Dendritic cell treated with granulocyte-macrophage colony-stimulating factor and Interleukin-4, amounts not matched to agents 40 ng/mL and 50 ng/mL, for 4 days (primary cell): ENCODE data around the gene PFDN1.
A peak's percentile ranks its signal among the peaks of the same experiment; 100 is the strongest.
"Not testable (repeated sequence)": the region's sequence is repeated elsewhere in the genome, so short reads cannot be mapped to it uniquely, and the experiment has no call there.

Source experiments
- H3K27ac Mint-ChIP-seq: one replicate; pipeline ENCODE4 v1.8.0; 2022; ENCODE audit warnings: mild to moderate bottlenecking, mixed read lengths
- H3K27me3 Mint-ChIP-seq: one replicate; pipeline ENCODE4 v1.8.0; 2022; ENCODE audit warnings: mild to moderate bottlenecking, mixed read lengths
- H3K36me3 Mint-ChIP-seq: one replicate; pipeline ENCODE4 v1.8.0; 2022; ENCODE audit warnings: low read depth, mixed read lengths
- H3K4me1 Mint-ChIP-seq: one replicate; pipeline ENCODE4 v1.8.0; 2022; ENCODE audit warnings: low read depth, mixed read lengths
- H3K4me3 Mint-ChIP-seq: one replicate; pipeline ENCODE4 v1.8.0; 2022; ENCODE audit warnings: mild to moderate bottlenecking, moderate library complexity, mixed read lengths
- H3K9me3 Mint-ChIP-seq: one replicate; pipeline ENCODE4 v1.8.0; 2022; ENCODE audit warnings: mixed read lengths
- intact Hi-C: fragments of 100-400 bp; cut with micrococcal nuclease; formaldehyde crosslinking; loops from one replicate; pipeline ENCODE4 v1.15.0; 2022

PFDN1 gene

GRCh38 chr5:140302786-140303639 is at the start of gene PFDN1:
Gene PFDN1, minus strand, starts transcription at chr5:140303101. Its CDS starts 28 bp downstream, at chr5:140303073.
- peaks cover 33% of the 10 kb centered on the region for H3K36me3 Mint-ChIP-seq
- H3K27ac Mint-ChIP-seq, result peak within 1 kb of the TSS; percentile 96
- peak within 1 kb of the TSS; percentile 96 for H3K4me3 Mint-ChIP-seq
- H3K9me3 Mint-ChIP-seq, result no peaks in the 10 kb centered on the region
- intact Hi-C loops, result loop anchor here (5.0 to 10.0 kb wide), 2 partner anchors 44 to 48 kb away; partner anchors contain the start of gene HBEGF
- H3K27me3 Mint-ChIP-seq, result no peaks in the 10 kb centered on the region
- peaks cover 30% of the 10 kb centered on the region for H3K4me1 Mint-ChIP-seq

- Mint-ChIP-seq H3K4me1 (peaks cover 13% of the 10 kb centered on the region), H3K4me3 (no peak overlapping the region), H3K27me3 (peaks cover 2% of the 10 kb centered on the region), H3K36me3 (no peaks in the 10 kb centered on the region), H3K9me3 (no peaks in the 10 kb centered on the region), H3K27ac (no peak overlapping the region)
- intact Hi-C loops, result loop anchor here (1.0 kb wide), 1 partner anchor 107 kb away; no protein-coding TSS in a partner anchor
These were observed 48.9 kb upstream of the PFDN1 start for GRCh38 chr5:140351609-140352334.

- H3K4me3 Mint-ChIP-seq, result no peak overlapping the region
- peaks cover 5% of the 10 kb centered on the region for H3K36me3 Mint-ChIP-seq
- no peaks in the 10 kb centered on the region for H3K9me3 Mint-ChIP-seq
- H3K27me3 Mint-ChIP-seq, result peaks cover 3% of the 10 kb centered on the region
- H3K27ac Mint-ChIP-seq, result no peak overlapping the region
- intact Hi-C loops, result loop anchor here (5.0 kb wide), 1 partner anchor 47 kb away; the partner anchor contains the start of gene PFDN1
- peaks cover 27% of the 10 kb centered on the region for H3K4me1 Mint-ChIP-seq
These were observed 46.3 kb upstream of the PFDN1 start for GRCh38 chr5:140349244-140349643.

GRCh38 chr5:140348104-140348503 is 45.2 kb upstream of the PFDN1 start:
- peaks cover 5% of the 10 kb centered on the region for H3K36me3 Mint-ChIP-seq
- intact Hi-C loops, result loop anchor here (5.0 kb wide), 1 partner anchor 46 kb away; the partner anchor contains the start of gene PFDN1
- H3K4me1 Mint-ChIP-seq, result peaks cover 38% of the 10 kb centered on the region
- peaks cover 3% of the 10 kb centered on the region for H3K27me3 Mint-ChIP-seq
- no peak overlapping the region for H3K4me3 Mint-ChIP-seq
- H3K9me3 Mint-ChIP-seq, result no peaks in the 10 kb centered on the region
- no peak overlapping the region for H3K27ac Mint-ChIP-seq

GRCh38 chr5:140347360-140347759 is 44.5 kb upstream of the PFDN1 start:
- no peak overlapping the region for H3K4me3 Mint-ChIP-seq
- no peaks in the 10 kb centered on the region for H3K9me3 Mint-ChIP-seq
- H3K27me3 Mint-ChIP-seq, result peaks cover 3% of the 10 kb centered on the region
- peaks cover 45% of the 10 kb centered on the region for H3K4me1 Mint-ChIP-seq
- intact Hi-C loops, result loop anchor here (5.0 kb wide), 1 partner anchor 45 kb away; the partner anchor contains the start of gene PFDN1
- H3K27ac Mint-ChIP-seq, result no peak overlapping the region
- H3K36me3 Mint-ChIP-seq, result peaks cover 5% of the 10 kb centered on the region

- Mint-ChIP-seq H3K27me3 (peaks cover 3% of the 10 kb centered on the region), H3K9me3 (no peaks in the 10 kb centered on the region)
- intact Hi-C loops, result loop anchor here (5.0 kb wide), 1 partner anchor 44 kb away; the partner anchor contains the start of gene PFDN1
These were observed 43.7 kb upstream of the PFDN1 start, which contains the start of gene HBEGF for GRCh38 chr5:140346348-140347221. Gene HBEGF, minus strand, starts transcription at chr5:140346603. Its CDS starts 275 bp downstream, at chr5:140346328.

GRCh38 chr5:140345919-140346347 is 43.0 kb upstream of the PFDN1 start:
- intact Hi-C loops, result loop anchor here (5.0 kb wide), 1 partner anchor 44 kb away; the partner anchor contains the start of gene PFDN1
- Mint-ChIP-seq H3K36me3 (peaks cover 5% of the 10 kb centered on the region), H3K4me1 (peaks cover 60% of the 10 kb centered on the region), H3K27ac (peak overlapping the region; percentile 74), H3K4me3 (peak overlapping the region; percentile 89), H3K9me3 (no peaks in the 10 kb centered on the region), H3K27me3 (peaks cover 3% of the 10 kb centered on the region)

More at GRCh38 chr5:140346348-140347221, 43.7 kb upstream of the PFDN1 start, which contains the start of gene HBEGF:
- Mint-ChIP-seq H3K4me1 (peaks cover 53% of the 10 kb centered on the region), H3K4me3 (peak within 1 kb of the TSS; percentile 89), H3K36me3 (peaks cover 5% of the 10 kb centered on the region), H3K27ac (peak within 1 kb of the TSS; percentile 74)

GRCh38 chr5:140344683-140345423 is 42.0 kb upstream of the PFDN1 start:
- peaks cover 5% of the 10 kb centered on the region for H3K36me3 Mint-ChIP-seq
- intact Hi-C loops, result loop anchor here (5.0 kb wide), 1 partner anchor 43 kb away; the partner anchor contains the start of gene PFDN1
- peaks cover 3% of the 10 kb centered on the region for H3K27me3 Mint-ChIP-seq
- H3K9me3 Mint-ChIP-seq, result no peaks in the 10 kb centered on the region
- peak overlapping the region; percentile 36 for H3K4me3 Mint-ChIP-seq
- H3K4me1 Mint-ChIP-seq, result peaks cover 66% of the 10 kb centered on the region
- peak overlapping the region; percentile 37 for H3K27ac Mint-ChIP-seq

GRCh38 chr5:140343849-140344248 is 40.9 kb upstream of the PFDN1 start:
- H3K27me3 Mint-ChIP-seq, intact Hi-C loops, H3K36me3 Mint-ChIP-seq, H3K4me3 Mint-ChIP-seq, H3K9me3 Mint-ChIP-seq: not testable (repeated sequence)
- H3K4me1 Mint-ChIP-seq, result peaks cover 76% of the 10 kb centered on the region
- H3K27ac Mint-ChIP-seq, result peak overlapping the region; percentile 83

GRCh38 chr5:140342896-140343295 is 40.0 kb upstream of the PFDN1 start:
- no peak overlapping the region for H3K4me3 Mint-ChIP-seq
- peaks cover 2% of the 10 kb centered on the region for H3K27me3 Mint-ChIP-seq
- peaks cover 76% of the 10 kb centered on the region for H3K4me1 Mint-ChIP-seq
- no peaks in the 10 kb centered on the region for H3K9me3 Mint-ChIP-seq
- intact Hi-C loops, result no loop called here
- peaks cover 5% of the 10 kb centered on the region for H3K36me3 Mint-ChIP-seq
- H3K27ac Mint-ChIP-seq, result peak overlapping the region; percentile 83

GRCh38 chr5:140342287-140342686 is 39.4 kb upstream of the PFDN1 start:
- no peak overlapping the region for H3K4me3 Mint-ChIP-seq
- peaks cover 2% of the 10 kb centered on the region for H3K27me3 Mint-ChIP-seq
- peaks cover 76% of the 10 kb centered on the region for H3K4me1 Mint-ChIP-seq
- no peaks in the 10 kb centered on the region for H3K9me3 Mint-ChIP-seq
- intact Hi-C loops, result no loop called here
- H3K36me3 Mint-ChIP-seq, result peaks cover 5% of the 10 kb centered on the region
- peak overlapping the region; percentile 83 for H3K27ac Mint-ChIP-seq

- H3K27ac Mint-ChIP-seq, result peak overlapping the region; percentile 83
- intact Hi-C loops, result no loop called here
- peaks cover 6% of the 10 kb centered on the region for H3K36me3 Mint-ChIP-seq
- no peak overlapping the region for H3K4me3 Mint-ChIP-seq
- peaks cover 76% of the 10 kb centered on the region for H3K4me1 Mint-ChIP-seq
- peaks cover 2% of the 10 kb centered on the region for H3K27me3 Mint-ChIP-seq
- H3K9me3 Mint-ChIP-seq, result no peaks in the 10 kb centered on the region
These were observed 38.7 kb upstream of the PFDN1 start for GRCh38 chr5:140341591-140341990.
